ENCODE data around the gene TENT4A. TPM values are rescaled to one million over a fixed set of nuclear protein-coding genes. Genes with fewer than 3 reads are reported as not detected.

TENT4A gene
- total and polyA plus RNA-seq, 2 experiments from 2014 or later = 6.8 to 14.1 TPM

GRCh38 chr5:6703806-6704205, 9.4 kb upstream of the TENT4A start:
- Histone ChIP-seq H3K36me3 (replicated peaks; ENCODE audit: insufficient read depth, low read depth) (no peaks in the 10 kb centered on the region), H3K79me2 (no peaks in the 10 kb centered on the region), H3K4me2 (peak overlapping the region; percentile 16), H2AFZ (peak overlapping the region; percentile 32), H3K4me3 (no peak overlapping the region), H3K27ac (peak overlapping the region; percentile 90), H3K27me3 (no peaks in the 10 kb centered on the region), H4K20me1 (ENCODE audit: insufficient read depth, poor library complexity, severe bottlenecking) (no peaks in the 10 kb centered on the region), H3K9me3 (ENCODE audit: low read depth) (no peaks in the 10 kb centered on the region), H3K9me2 (replicated peaks; ENCODE audit: insufficient read depth) (no peaks in the 10 kb centered on the region), H3K4me1 (ENCODE audit: insufficient read depth) (peaks cover 18% of the 10 kb centered on the region)
- no peak for DNase-seq (ENCODE audit: low spot score)
- TF ChIP-seq CTCF (IDR thresholded peaks at IDR 0.05; ENCODE audit: poor library complexity) (no peak), EZH2phosphoT487 (IDR thresholded peaks at IDR 0.05; ENCODE audit: low read depth, severe bottlenecking, unreplicated experiment) (no peak), EZH2 (IDR thresholded peaks at IDR 0.05; ENCODE audit: borderline replicate concordance) (no peak)
- whole genome bisulfite sequencing (ENCODE audit: low lambda C conversion rate, missing lambda C conversion rate) = 78% methylated on average over 6 of the region's 6 CpGs

GRCh38 chr5:6704361-6704851, 8.8 kb upstream of the TENT4A start:
- H3K27ac ChIP-seq = peak overlapping the region; percentile 90
- no peaks in the 10 kb centered on the region for H3K27me3 ChIP-seq
- TF ChIP-seq CTCF (IDR thresholded peaks at IDR 0.05; ENCODE audit: poor library complexity) (no peak), EZH2 (IDR thresholded peaks at IDR 0.05; ENCODE audit: borderline replicate concordance) (no peak), EZH2phosphoT487 (IDR thresholded peaks at IDR 0.05; ENCODE audit: low read depth, severe bottlenecking, unreplicated experiment) (no peak)
- no peaks in the 10 kb centered on the region for H3K9me3 ChIP-seq (ENCODE audit: low read depth)
- peak overlapping the region; percentile 16 for H3K4me2 ChIP-seq
- H3K79me2 ChIP-seq = no peaks in the 10 kb centered on the region
- no peak overlapping the region for H3K4me3 ChIP-seq
- peak overlapping the region; percentile 32 for H2AFZ ChIP-seq
- DNase-seq (ENCODE audit: low spot score) = peak; percentile 61
- peaks cover 18% of the 10 kb centered on the region for H3K4me1 ChIP-seq (ENCODE audit: insufficient read depth)
- no peaks in the 10 kb centered on the region for H3K9me2 ChIP-seq (replicated peaks; ENCODE audit: insufficient read depth)
- H3K36me3 ChIP-seq (replicated peaks; ENCODE audit: insufficient read depth, low read depth) = no peaks in the 10 kb centered on the region
- WGBS (ENCODE audit: low lambda C conversion rate, missing lambda C conversion rate) = 39% methylated on average over 11 of the region's 11 CpGs
- H4K20me1 ChIP-seq (ENCODE audit: insufficient read depth, poor library complexity, severe bottlenecking) = no peaks in the 10 kb centered on the region

GRCh38 chr5:6705088-6705487, 8.1 kb upstream of the TENT4A start:
- Histone ChIP-seq H4K20me1 (ENCODE audit: insufficient read depth, poor library complexity, severe bottlenecking) (no peaks in the 10 kb centered on the region), H3K9me2 (replicated peaks; ENCODE audit: insufficient read depth) (no peaks in the 10 kb centered on the region), H2AFZ (no peak overlapping the region), H3K4me2 (peak overlapping the region; percentile 16), H3K36me3 (replicated peaks; ENCODE audit: insufficient read depth, low read depth) (no peaks in the 10 kb centered on the region), H3K79me2 (no peaks in the 10 kb centered on the region), H3K4me1 (ENCODE audit: insufficient read depth) (peaks cover 18% of the 10 kb centered on the region), H3K4me3 (no peak overlapping the region), H3K27ac (peak overlapping the region; percentile 90), H3K27me3 (no peaks in the 10 kb centered on the region), H3K9me3 (ENCODE audit: low read depth) (no peaks in the 10 kb centered on the region)
- no peak for TF ChIP-seq CTCF (IDR thresholded peaks at IDR 0.05; ENCODE audit: poor library complexity)
- TF ChIP-seq EZH2 (IDR thresholded peaks at IDR 0.05; ENCODE audit: borderline replicate concordance) = no peak
- no peak for TF ChIP-seq EZH2phosphoT487 (IDR thresholded peaks at IDR 0.05; ENCODE audit: low read depth, severe bottlenecking, unreplicated experiment)
- WGBS (ENCODE audit: low lambda C conversion rate, missing lambda C conversion rate) = 80% methylated on average over 6 of the region's 6 CpGs
- no peak for DNase-seq (ENCODE audit: low spot score)

Measured in hepatocyte (in vitro differentiated cells).